ENCODE measurements around the gene PWP1.

PWP1 gene

GRCh38 chr12:107655281-107656065, 30.1 kb upstream of the PWP1 start:
- Histone ChIP-seq H3K4me3 (ENCODE audit: low read length) (no peak overlapping the region), H4K20me1 (ENCODE audit: insufficient read depth, low read length) (no peaks in the 10 kb centered on the region), H3K4me1 (ENCODE audit: low read length) (0 out of 2 replicates have a peak, but pooled peaks cover 6% of the 10 kb centered on the region), H3K9ac (ENCODE audit: low read length) (no peak overlapping the region), H3K27me3 (replicated peaks; ENCODE audit: insufficient read depth, low read length) (no peaks in the 10 kb centered on the region), H3F3A (ENCODE audit: insufficient read depth, low read length) (no peaks in the 10 kb centered on the region), H2AFZ (ENCODE audit: low read length) (no peak overlapping the region), H3K79me2 (ENCODE audit: low read length) (no peaks in the 10 kb centered on the region), H3K4me2 (ENCODE audit: low read depth, low read length) (no peak overlapping the region), H3K36me3 (replicated peaks; ENCODE audit: insufficient read depth, low read length) (no peaks in the 10 kb centered on the region), H3K9me3 (replicated peaks; ENCODE audit: insufficient read depth, low read length) (no peaks in the 10 kb centered on the region), H3K27ac (ENCODE audit: low read length) (no peak overlapping the region), H3K9me2 (replicated peaks; ENCODE audit: insufficient read depth, low read length) (no peaks in the 10 kb centered on the region)
- no peak for DNase-seq
- TF ChIP-seq EZH2 (optimal IDR thresholded peaks at IDR 0.05; ENCODE audit: low read depth, low read length) (no peak), EZH2phosphoT487 (IDR thresholded peaks at IDR 0.05; ENCODE audit: low read length) (no peak), CTCF (IDR thresholded peaks at IDR 0.05; ENCODE audit: low read length) (no peak)

GRCh38 chr12:107656302-107656701, 29.3 kb upstream of the PWP1 start:
- no peak overlapping the region for H2AFZ ChIP-seq (ENCODE audit: low read length)
- no peaks in the 10 kb centered on the region for H3K36me3 ChIP-seq (replicated peaks; ENCODE audit: insufficient read depth, low read length)
- H3K27ac ChIP-seq (ENCODE audit: low read length) = no peak overlapping the region
- no peaks in the 10 kb centered on the region for H3F3A ChIP-seq (ENCODE audit: insufficient read depth, low read length)
- H3K79me2 ChIP-seq (ENCODE audit: low read length) = no peaks in the 10 kb centered on the region
- 0 out of 2 replicates have a peak, but pooled peaks cover 6% of the 10 kb centered on the region for H3K4me1 ChIP-seq (ENCODE audit: low read length)
- no peak overlapping the region for H3K4me2 ChIP-seq (ENCODE audit: low read depth, low read length)
- no peak overlapping the region for H3K4me3 ChIP-seq (ENCODE audit: low read length)
- no peaks in the 10 kb centered on the region for H3K9me3 ChIP-seq (replicated peaks; ENCODE audit: insufficient read depth, low read length)
- DNase-seq = no peak
- H3K9ac ChIP-seq (ENCODE audit: low read length) = no peak overlapping the region
- no peaks in the 10 kb centered on the region for H3K9me2 ChIP-seq (replicated peaks; ENCODE audit: insufficient read depth, low read length)
- TF ChIP-seq EZH2 (optimal IDR thresholded peaks at IDR 0.05; ENCODE audit: low read depth, low read length) (no peak), EZH2phosphoT487 (IDR thresholded peaks at IDR 0.05; ENCODE audit: low read length) (no peak), CTCF (IDR thresholded peaks at IDR 0.05; ENCODE audit: low read length) (no peak)
- no peaks in the 10 kb centered on the region for H3K27me3 ChIP-seq (replicated peaks; ENCODE audit: insufficient read depth, low read length)
- no peaks in the 10 kb centered on the region for H4K20me1 ChIP-seq (ENCODE audit: insufficient read depth, low read length)

- 0 out of 2 replicates have a peak, but pooled peaks cover 6% of the 10 kb centered on the region for H3K4me1 ChIP-seq (ENCODE audit: low read length)
- no peak overlapping the region for H3K9ac ChIP-seq (ENCODE audit: low read length)
- H3K4me3 ChIP-seq (ENCODE audit: low read length) = no peak overlapping the region
- no peak overlapping the region for H2AFZ ChIP-seq (ENCODE audit: low read length)
- no peaks in the 10 kb centered on the region for H3K9me3 ChIP-seq (replicated peaks; ENCODE audit: insufficient read depth, low read length)
- H4K20me1 ChIP-seq (ENCODE audit: insufficient read depth, low read length) = no peaks in the 10 kb centered on the region
- H3K27ac ChIP-seq (ENCODE audit: low read length) = no peak overlapping the region
- no peaks in the 10 kb centered on the region for H3K79me2 ChIP-seq (ENCODE audit: low read length)
- no peaks in the 10 kb centered on the region for H3K36me3 ChIP-seq (replicated peaks; ENCODE audit: insufficient read depth, low read length)
- TF ChIP-seq EZH2phosphoT487 (IDR thresholded peaks at IDR 0.05; ENCODE audit: low read length) = no peak
- TF ChIP-seq EZH2 (optimal IDR thresholded peaks at IDR 0.05; ENCODE audit: low read depth, low read length) = no peak
- H3K9me2 ChIP-seq (replicated peaks; ENCODE audit: insufficient read depth, low read length) = no peaks in the 10 kb centered on the region
- no peaks in the 10 kb centered on the region for H3K27me3 ChIP-seq (replicated peaks; ENCODE audit: insufficient read depth, low read length)
- no peak for DNase-seq
- H3F3A ChIP-seq (ENCODE audit: insufficient read depth, low read length) = no peaks in the 10 kb centered on the region
- H3K4me2 ChIP-seq (ENCODE audit: low read depth, low read length) = no peak overlapping the region
These were observed 28.5 kb upstream of the PWP1 start for GRCh38 chr12:107657133-107657532.

- Histone ChIP-seq H4K20me1 (ENCODE audit: insufficient read depth, low read length) (no peaks in the 10 kb centered on the region), H3K36me3 (replicated peaks; ENCODE audit: insufficient read depth, low read length) (no peaks in the 10 kb centered on the region), H3K4me1 (ENCODE audit: low read length) (0 out of 2 replicates have a peak, but pooled peaks cover 6% of the 10 kb centered on the region), H3K4me3 (ENCODE audit: low read length) (no peak overlapping the region), H3K79me2 (ENCODE audit: low read length) (no peaks in the 10 kb centered on the region), H3K27me3 (replicated peaks; ENCODE audit: insufficient read depth, low read length) (no peaks in the 10 kb centered on the region), H3K9me3 (replicated peaks; ENCODE audit: insufficient read depth, low read length) (no peaks in the 10 kb centered on the region), H3F3A (ENCODE audit: insufficient read depth, low read length) (no peaks in the 10 kb centered on the region), H2AFZ (ENCODE audit: low read length) (no peak overlapping the region), H3K4me2 (ENCODE audit: low read depth, low read length) (no peak overlapping the region), H3K9me2 (replicated peaks; ENCODE audit: insufficient read depth, low read length) (no peaks in the 10 kb centered on the region), H3K9ac (ENCODE audit: low read length) (no peak overlapping the region), H3K27ac (ENCODE audit: low read length) (no peak overlapping the region)
- TF ChIP-seq CTCF (IDR thresholded peaks at IDR 0.05; ENCODE audit: low read length) = no peak
- TF ChIP-seq EZH2 (optimal IDR thresholded peaks at IDR 0.05; ENCODE audit: low read depth, low read length) = no peak
- TF ChIP-seq EZH2phosphoT487 (IDR thresholded peaks at IDR 0.05; ENCODE audit: low read length) = no peak
- DNase-seq = no peak
These were observed 28.0 kb upstream of the PWP1 start for GRCh38 chr12:107657621-107658020.

Measured in MM.1S (cell line).